ENCODE data around the gene FGD1. TPM values are rescaled to one million over a fixed set of nuclear protein-coding genes. Genes with fewer than 3 reads are reported as not detected.

Gene FGD1
- total RNA-seq, result 13.3 and 15.7 TPM in 2 replicates

GRCh38 chrX:54495814-54496516 is at the start of gene FGD1:
FGD1 (minus strand) TSS chrX:54496234; CDS start chrX:54495432, 802 bp downstream.

GRCh38 chrX:54529552-54530356 is 33.7 kb upstream of the FGD1 start, which contains the start of gene GNL3L:
GNL3L (plus strand) TSS chrX:54530219; CDS start chrX:54532567, 2,348 bp downstream.

GRCh38 chrX:54439960-54440871 is 55.8 kb downstream of the FGD1 start, which contains the start of gene TSR2:
TSR2 (plus strand) TSS chrX:54440404; CDS start chrX:54440422, 18 bp downstream.

Other genes with a start within 250 kb of the FGD1 start
- 1.2 and 1.4 TPM in 2 replicates for gene WNK3, start 138.2 kb downstream of the FGD1 start, total RNA-seq
- 5.2 and 13.1 TPM in 2 replicates for gene TSR2, start 55.8 kb downstream of the FGD1 start, total RNA-seq
- gene GNL3L, start 34.0 kb upstream of the FGD1 start, total RNA-seq, result 12.9 and 22.6 TPM in 2 replicates

Data from pericardium fibroblast (primary cell).